ENCODE measurements around the gene EFCAB6. TPM values are rescaled to one million over a fixed set of nuclear protein-coding genes. Genes with fewer than 3 reads are reported as not detected.

The EFCAB6 gene
- total RNA-seq, 1 donor from 2014 or later: 1.2 TPM

DNA sequence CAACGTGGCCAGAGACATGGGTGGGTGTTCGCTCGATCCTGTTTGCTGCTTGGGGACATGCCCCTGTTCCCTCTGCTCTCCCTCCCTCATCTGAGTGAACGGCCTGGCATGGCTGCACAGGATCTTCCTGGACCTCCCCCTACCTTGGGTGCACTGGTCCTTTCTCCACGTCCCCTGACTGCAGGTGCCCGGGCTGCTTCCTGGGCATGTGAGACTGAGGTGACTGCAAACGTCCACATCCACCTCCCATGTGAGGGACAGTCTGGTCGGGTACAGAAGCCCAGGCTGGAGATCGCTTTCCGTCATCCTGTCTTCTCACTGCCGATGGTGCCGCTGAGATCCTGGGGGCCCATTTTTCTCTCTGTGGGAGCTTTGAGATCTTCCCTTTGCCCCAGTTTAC, 38.4 kb upstream of the EFCAB6 start:
- DNase-seq (ENCODE audit: missing footprints): no peak
- intact Hi-C loops (cut with DNase I): no loop called here
- ATAC-seq: no peak

DNA sequence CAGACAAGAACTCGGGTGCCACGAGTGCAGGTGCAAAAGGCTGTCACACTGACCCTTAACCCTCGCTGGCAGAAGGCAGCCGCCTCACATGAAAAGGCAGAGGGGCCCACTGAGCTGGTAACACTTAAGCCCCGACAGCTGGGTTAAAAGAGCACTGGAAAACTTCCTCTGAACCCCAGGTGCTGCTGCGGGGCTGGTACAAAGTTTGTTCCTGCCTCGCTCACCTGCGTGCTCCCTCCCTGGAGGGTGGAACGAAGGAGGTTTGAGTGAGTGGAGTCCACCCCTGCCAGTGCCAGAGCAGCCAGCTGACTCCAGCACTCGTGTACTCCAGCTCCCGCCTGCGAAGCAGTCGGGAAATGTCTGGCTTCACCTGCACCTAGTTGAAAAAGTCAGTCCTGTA, 37.6 kb upstream of the EFCAB6 start:
- ATAC-seq (no peak), DNase-seq (ENCODE audit: missing footprints) (no peak)
- intact Hi-C loops (cut with DNase I): no loop called here

- intact Hi-C loops (cut with DNase I): no loop called here
- DNase-seq (ENCODE audit: missing footprints) (no peak), ATAC-seq (peak; percentile 61)
Observed at GRCh38 chr22:43848366-43849171, 36.5 kb upstream of the EFCAB6 start.

- ATAC-seq (no peak), DNase-seq (ENCODE audit: missing footprints) (no peak)
- intact Hi-C loops (cut with DNase I): no loop called here
Observed at GRCh38 chr22:43847376-43848289, 35.5 kb upstream of the EFCAB6 start.

GRCh38 chr22:43846966-43847365, 34.9 kb upstream of the EFCAB6 start:
- DNase-seq (ENCODE audit: missing footprints) (no peak), ATAC-seq (no peak)
- intact Hi-C loops (cut with DNase I): no loop called here

GRCh38 chr22:43845981-43846380, 33.9 kb upstream of the EFCAB6 start:
- intact Hi-C loops (cut with DNase I): no loop called here
- no peak for DNase-seq (ENCODE audit: missing footprints)
- no peak for ATAC-seq

GRCh38 chr22:43844560-43845545, 32.7 kb upstream of the EFCAB6 start:
- ATAC-seq (no peak), DNase-seq (ENCODE audit: missing footprints) (no peak)
- intact Hi-C loops (cut with DNase I): no loop called here

DNA sequence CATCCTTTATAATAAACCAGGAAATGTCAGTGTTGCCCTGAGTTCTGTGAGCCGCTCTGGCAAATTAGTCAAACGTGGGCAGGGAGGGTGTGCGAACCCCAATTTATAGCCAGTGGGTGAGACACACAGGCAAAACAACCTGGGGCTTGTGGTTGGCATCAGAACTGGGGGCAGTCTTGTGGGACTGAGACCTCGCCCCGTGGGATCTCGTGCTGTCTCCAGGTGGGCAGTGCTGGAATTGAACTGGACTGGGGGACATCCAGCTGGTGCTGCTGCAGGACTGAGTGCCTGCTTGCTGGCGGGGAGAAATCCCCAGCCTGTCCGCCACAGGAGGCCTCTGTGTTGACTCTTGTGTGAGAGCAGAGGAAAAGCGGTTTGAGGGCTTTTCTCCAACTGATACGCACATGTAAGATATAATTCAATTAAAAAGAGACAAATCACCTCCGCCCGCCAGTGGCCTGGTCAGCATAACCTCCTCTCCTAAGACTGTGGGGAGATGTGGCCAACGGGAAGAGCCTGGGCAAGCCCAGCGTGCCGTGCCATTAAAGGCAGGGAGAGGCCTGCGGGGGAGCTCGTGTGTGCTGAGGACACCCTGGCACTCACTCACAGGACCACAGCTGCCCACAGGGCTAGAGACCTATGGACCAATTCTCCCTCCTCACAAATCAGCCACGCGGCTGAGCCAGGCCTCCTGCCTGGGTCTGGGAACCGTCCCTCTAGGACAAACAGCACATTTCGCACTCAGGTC, 31.9 kb upstream of the EFCAB6 start:
- no peak for DNase-seq (ENCODE audit: missing footprints)
- intact Hi-C loops (cut with DNase I): no loop called here
- ATAC-seq: no peak

- no peak for ATAC-seq
- intact Hi-C loops (cut with DNase I): no loop called here
- no peak for DNase-seq (ENCODE audit: missing footprints)
Observed at GRCh38 chr22:43841742-43842141, 29.6 kb upstream of the EFCAB6 start.

DNA sequence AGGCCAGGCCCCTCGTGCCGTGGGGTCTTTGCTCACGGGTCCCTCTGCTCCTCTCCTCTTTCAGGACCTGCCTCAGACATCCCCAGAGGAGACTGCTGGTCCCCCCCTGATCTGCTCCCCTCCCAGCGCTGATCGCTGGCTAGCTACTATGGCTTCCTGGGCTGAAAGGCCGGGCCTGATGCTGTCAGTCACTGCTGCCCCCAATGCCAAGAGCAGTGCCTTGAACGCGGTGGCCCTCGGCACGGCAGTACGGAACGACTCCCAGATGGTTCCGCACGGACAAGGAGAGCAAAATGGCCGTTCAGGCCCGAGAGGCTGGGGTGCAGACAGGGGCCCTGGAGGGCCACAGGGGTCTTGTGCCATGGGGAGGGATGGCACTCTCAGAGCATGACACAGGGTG, 28.7 kb upstream of the EFCAB6 start:
- DNase-seq (ENCODE audit: missing footprints) (no peak), ATAC-seq (no peak)
- intact Hi-C loops (cut with DNase I): no loop called here

GRCh38 chr22:43840431-43840830, 28.3 kb upstream of the EFCAB6 start:
- ATAC-seq (no peak), DNase-seq (ENCODE audit: missing footprints) (no peak)
- intact Hi-C loops (cut with DNase I): no loop called here

- intact Hi-C loops (cut with DNase I): no loop called here
- no peak for ATAC-seq
- DNase-seq (ENCODE audit: missing footprints): no peak
Observed at GRCh38 chr22:43839781-43840180, 27.7 kb upstream of the EFCAB6 start.

DNA sequence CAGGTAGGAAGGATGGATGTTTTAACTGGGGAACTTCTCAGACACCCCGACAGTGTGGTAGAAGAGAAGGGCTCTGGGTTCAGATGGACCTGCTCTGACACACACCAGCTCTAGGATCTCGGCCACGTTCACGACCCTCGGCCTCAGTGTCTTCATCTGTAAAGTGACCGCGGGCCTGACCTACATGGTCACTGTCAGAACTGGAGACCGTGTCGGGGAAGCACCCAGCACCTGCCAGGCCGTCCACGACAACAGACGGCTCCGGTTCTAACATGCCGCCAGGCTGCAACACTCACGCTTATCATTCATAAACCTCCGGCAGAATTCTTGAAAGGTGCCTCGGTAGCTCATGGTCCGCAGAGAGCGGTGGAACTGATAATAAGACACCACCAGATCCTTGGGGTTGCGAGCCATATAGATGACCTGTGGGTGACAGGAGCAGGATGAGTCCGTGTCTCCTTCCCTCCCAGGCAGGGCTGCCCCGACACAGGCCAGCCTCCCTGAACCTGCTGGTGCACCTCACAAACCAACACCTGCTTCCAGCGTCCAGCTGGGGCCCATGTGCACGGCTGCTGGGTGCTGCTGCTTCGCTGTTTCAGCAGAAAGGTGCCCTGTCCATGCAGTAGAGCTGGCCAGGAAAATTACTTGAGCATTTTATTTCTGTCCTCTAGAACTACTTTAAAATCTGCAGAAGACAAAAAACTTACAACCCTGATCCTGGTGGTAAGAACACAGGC, 26.6 kb upstream of the EFCAB6 start:
- DNase-seq (ENCODE audit: missing footprints) (no peak), ATAC-seq (no peak)
- intact Hi-C loops (cut with DNase I): no loop called here

- intact Hi-C loops (cut with DNase I): no loop called here
- DNase-seq (ENCODE audit: missing footprints): no peak
- ATAC-seq: no peak
Observed at GRCh38 chr22:43838161-43838560, 26.1 kb upstream of the EFCAB6 start.

DNA sequence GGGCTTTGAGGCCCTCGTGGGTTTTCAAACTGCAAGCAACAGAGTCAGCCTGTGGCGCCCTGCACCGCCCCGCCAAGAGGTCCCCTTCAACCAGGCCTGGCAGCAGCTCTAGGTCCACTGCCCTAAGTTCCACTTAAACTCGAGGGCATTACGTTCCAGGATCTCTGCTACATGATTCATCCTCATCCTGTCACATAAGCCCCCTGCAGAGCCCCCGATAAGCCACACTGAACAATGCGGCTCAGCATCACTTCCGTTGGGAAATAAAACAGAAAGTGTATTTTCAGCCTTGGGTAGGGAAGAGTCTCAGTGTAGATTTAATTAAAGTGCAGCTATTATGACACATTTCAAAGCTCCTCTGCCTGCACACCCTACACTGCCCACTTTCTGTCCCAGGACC, 25.6 kb upstream of the EFCAB6 start:
- intact Hi-C loops (cut with DNase I): no loop called here
- ATAC-seq (no peak), DNase-seq (ENCODE audit: missing footprints) (no peak)

DNA sequence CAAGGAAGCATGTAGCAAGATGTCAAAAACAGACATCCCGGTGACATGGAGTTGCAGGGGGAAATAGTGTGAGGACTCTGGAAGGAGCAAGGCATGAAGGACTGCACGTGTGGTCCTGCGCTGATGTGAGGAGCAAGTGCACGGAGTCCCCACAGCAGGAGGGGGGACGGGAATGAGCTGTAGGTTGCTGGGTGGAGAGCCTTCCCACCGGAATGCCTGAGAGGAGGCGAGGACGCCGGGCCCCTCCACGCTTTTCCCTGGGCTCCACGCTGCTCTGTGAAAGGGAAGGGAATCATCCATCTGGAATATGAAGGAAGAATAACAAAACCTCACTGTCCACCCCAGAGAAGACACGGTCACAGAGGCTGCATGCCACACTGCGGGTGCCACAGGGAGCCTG, 23.6 kb upstream of the EFCAB6 start:
- intact Hi-C loops (cut with DNase I): no loop called here
- ATAC-seq (no peak), DNase-seq (ENCODE audit: missing footprints) (no peak)

GRCh38 chr22:43835166-43835565, 23.1 kb upstream of the EFCAB6 start:
- DNase-seq (ENCODE audit: missing footprints) (no peak), ATAC-seq (no peak)
- intact Hi-C loops (cut with DNase I): no loop called here
